ENCODE data around the gene DNAH2. TPM values are rescaled to one million over a fixed set of nuclear protein-coding genes. Genes with fewer than 3 reads are reported as not detected.
A peak's percentile ranks its signal among the peaks of the same experiment; 100 is the strongest.

Gene DNAH2
- total RNA-seq, 2 experiments from 2014 or later, result not detected

- peaks cover 17% of the 10 kb centered on the region; the same call in 1 of the 2 replicates for H4K20me1 ChIP-seq (ENCODE audit: insufficient read depth, low read length)
- no peak overlapping the region for H2AFZ ChIP-seq (ENCODE audit: low read length)
- H3K36me3 ChIP-seq (ENCODE audit: insufficient read depth, low read length), result peaks cover 53% of the 10 kb centered on the region
- ChIA-PET CTCF (ENCODE audit: unreplicated experiment) (interaction anchor here (1.2 kb wide), 1 partner anchor 11 kb away, joined by 9 read pairs; no protein-coding TSS in a partner anchor), POLR2A (interaction anchor here (0.6 to 1.0 kb wide), 3 partner anchors 11 to 298 kb away, joined by 4 to 5 read pairs (median 4); partner anchors contain the start of gene TP53)
- no peaks in the 10 kb centered on the region for H3K9me2 ChIP-seq (ENCODE audit: insufficient read depth, low read length)
- TF ChIP-seq CTCF (conservative IDR thresholded peaks at IDR 0.05; ENCODE audit: low read length) (no peak), EZH2phosphoT487 (IDR thresholded peaks at IDR 0.05; ENCODE audit: borderline replicate concordance, low read depth, low read length) (no peak)
- H3K79me2 ChIP-seq (ENCODE audit: insufficient read depth, low read depth, low read length), result peaks cover 26% of the 10 kb centered on the region; the same call in 1 of the 2 replicates
- H3K9me3 ChIP-seq (ENCODE audit: low read length), result no peaks in the 10 kb centered on the region
- H3K4me3 ChIP-seq (ENCODE audit: low read depth, low read length, poor library complexity, severe bottlenecking), result peak overlapping the region; percentile 79
- intact Hi-C loops (cut with micrococcal nuclease; ENCODE audit: unreplicated experiment), result no loop called here
- H3K4me2 ChIP-seq (ENCODE audit: low read length), result peak overlapping the region; percentile 95
- DNase-seq (ENCODE audit: low spot score), result no peak
- no TSS peak for BruUV-seq (replicated peaks)
- peak overlapping the region; percentile 92 for H3K27ac ChIP-seq (ENCODE audit: low read depth, low read length, poor library complexity, severe bottlenecking)
- H3K4me1 ChIP-seq (ENCODE audit: insufficient read depth, low read length, poor library complexity, severe bottlenecking), result peaks cover 21% of the 10 kb centered on the region
These were observed 128.0 kb downstream of the DNAH2 start for GRCh38 chr17:7845359-7846062.

GRCh38 chr17:7846063-7846735 lies 128.7 kb downstream of the DNAH2 start:
- peaks cover 21% of the 10 kb centered on the region for H3K4me1 ChIP-seq (ENCODE audit: insufficient read depth, low read length, poor library complexity, severe bottlenecking)
- peaks cover 53% of the 10 kb centered on the region for H3K36me3 ChIP-seq (ENCODE audit: insufficient read depth, low read length)
- no peaks in the 10 kb centered on the region for H3K9me3 ChIP-seq (ENCODE audit: low read length)
- TF ChIP-seq EZH2phosphoT487 (IDR thresholded peaks at IDR 0.05; ENCODE audit: borderline replicate concordance, low read depth, low read length) (no peak), CTCF (conservative IDR thresholded peaks at IDR 0.05; ENCODE audit: low read length) (no peak)
- H3K4me2 ChIP-seq (ENCODE audit: low read length), result no peak overlapping the region
- no peaks in the 10 kb centered on the region for H3K9me2 ChIP-seq (ENCODE audit: insufficient read depth, low read length)
- no TSS peak for BruUV-seq (replicated peaks)
- H2AFZ ChIP-seq (ENCODE audit: low read length), result no peak overlapping the region
- H3K79me2 ChIP-seq (ENCODE audit: insufficient read depth, low read depth, low read length), result peaks cover 19% of the 10 kb centered on the region; the same call in 1 of the 2 replicates
- DNase-seq (ENCODE audit: low spot score), result no peak
- H4K20me1 ChIP-seq (ENCODE audit: insufficient read depth, low read length), result peaks cover 10% of the 10 kb centered on the region; the same call in 1 of the 2 replicates
- H3K4me3 ChIP-seq (ENCODE audit: low read depth, low read length, poor library complexity, severe bottlenecking), result no peak overlapping the region
- ChIA-PET POLR2A (interaction anchor here (0.6 kb wide), 1 partner anchor 297 kb away, joined by 4 read pairs; no protein-coding TSS in a partner anchor), CTCF (ENCODE audit: unreplicated experiment) (no interaction called here)
- no peak overlapping the region for H3K27ac ChIP-seq (ENCODE audit: low read depth, low read length, poor library complexity, severe bottlenecking)
- intact Hi-C loops (cut with micrococcal nuclease; ENCODE audit: unreplicated experiment), result no loop called here
